HUES48 (cell line): ENCODE results near the gene RUNX2.

Experiments
- H3K27ac ChIP-seq: one replicate; pipeline ENCODE4 v1.7.0; 2013; ENCODE audit warnings: low read depth, low read length, inconsistent platforms
- H3K27me3 ChIP-seq: 2 replicates; pipeline ENCODE4 v1.6.1; 2013; ENCODE audit warnings: mild to moderate bottlenecking, low read length; ENCODE audit not compliant: control insufficient read depth, insufficient read depth
- H3K36me3 ChIP-seq: 2 replicates; pipeline ENCODE4 v1.6.1; 2013; ENCODE audit warnings: low read length; ENCODE audit not compliant: control insufficient read depth, insufficient read depth
- H3K4me1 ChIP-seq: 2 replicates; pipeline ENCODE4 v1.6.1; 2013; ENCODE audit warnings: mild to moderate bottlenecking, low read length; ENCODE audit not compliant: control insufficient read depth, insufficient read depth
- H3K4me3 ChIP-seq: 2 replicates; pipeline ENCODE4 v1.5.1; 2013; ENCODE audit warnings: mild to moderate bottlenecking, low read depth, low read length
- H3K9ac ChIP-seq: 2 replicates; pipeline ENCODE4 v1.6.1; 2013; ENCODE audit warnings: mild to moderate bottlenecking, low read depth, low read length, moderate library complexity
- H3K9me3 ChIP-seq: 2 replicates; pipeline ENCODE4 v1.6.1; 2013; ENCODE audit warnings: low read length; ENCODE audit not compliant: control insufficient read depth, insufficient read depth

RUNX2 gene

GRCh38 chr6:45488269-45488668, 160.1 kb downstream of the RUNX2 start:
- H3K27ac ChIP-seq = no peak overlapping the region
- H3K9ac ChIP-seq = no peak overlapping the region
- no peaks in the 10 kb centered on the region for H3K9me3 ChIP-seq
- H3K4me3 ChIP-seq = no peak overlapping the region
- H3K36me3 ChIP-seq = no peaks in the 10 kb centered on the region
- H3K4me1 ChIP-seq = no peaks in the 10 kb centered on the region; the same call in 1 of the 2 replicates
- no peaks in the 10 kb centered on the region for H3K27me3 ChIP-seq

DNA sequence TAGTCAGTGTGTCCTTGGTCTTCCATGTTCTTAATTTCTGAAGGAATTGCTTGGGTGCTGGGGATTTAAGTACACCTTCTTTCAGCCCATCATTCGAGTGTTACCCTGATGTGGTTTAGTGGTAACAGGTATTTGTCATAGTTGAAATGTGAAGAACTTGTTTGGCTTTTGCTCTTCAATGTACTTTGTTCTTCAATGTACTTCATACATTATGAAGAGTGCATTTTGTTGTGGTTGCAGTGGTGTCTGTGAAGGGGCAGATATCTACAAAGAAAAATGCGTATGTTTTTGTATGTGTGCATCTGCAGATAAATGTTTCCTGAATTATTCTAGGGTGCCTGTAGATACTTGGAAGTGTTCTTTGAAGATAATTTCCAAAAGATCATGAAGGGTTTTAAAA, 160.8 kb downstream of the RUNX2 start:
- H3K27ac ChIP-seq = no peak overlapping the region
- no peak overlapping the region for H3K4me3 ChIP-seq
- no peak overlapping the region for H3K9ac ChIP-seq
- H3K27me3 ChIP-seq = no peaks in the 10 kb centered on the region
- H3K4me1 ChIP-seq = no peaks in the 10 kb centered on the region; the same call in 1 of the 2 replicates
- no peaks in the 10 kb centered on the region for H3K9me3 ChIP-seq
- H3K36me3 ChIP-seq = no peaks in the 10 kb centered on the region

DNA sequence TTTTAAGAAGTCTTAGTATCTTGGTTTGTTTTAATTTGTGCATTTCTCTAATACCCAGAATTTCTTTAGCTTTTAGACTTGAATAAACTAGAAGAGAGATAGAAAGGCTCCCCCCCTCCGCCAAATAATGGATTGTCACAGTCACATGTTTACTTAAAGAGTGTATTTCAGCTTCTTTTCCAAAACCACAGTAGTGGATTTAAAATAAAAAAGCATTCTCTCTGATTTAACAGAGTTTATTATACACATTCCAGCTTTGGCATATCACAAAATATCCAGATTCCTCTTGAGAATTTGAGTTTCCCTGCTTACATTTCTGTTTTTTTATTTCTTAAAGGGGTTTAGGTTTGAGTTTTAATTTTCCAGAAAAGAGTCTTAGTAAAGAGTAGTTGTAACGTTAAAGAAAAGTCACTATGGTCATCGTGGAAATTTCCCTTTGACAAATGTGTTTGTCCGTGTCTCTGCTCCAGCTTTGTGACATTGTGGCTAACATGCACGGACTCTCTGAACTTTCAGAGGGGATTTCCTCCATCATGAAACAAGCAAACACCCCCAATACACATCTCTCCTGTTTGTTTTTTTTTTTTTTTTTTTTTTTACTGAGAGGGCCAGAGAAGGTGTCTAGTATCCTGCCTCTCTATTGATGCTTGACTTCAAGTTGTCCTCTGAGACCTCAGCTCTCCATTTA, 163.1 kb downstream of the RUNX2 start:
- no peak overlapping the region for H3K4me3 ChIP-seq
- H3K9me3 ChIP-seq = no peaks in the 10 kb centered on the region
- no peak overlapping the region for H3K9ac ChIP-seq
- no peaks in the 10 kb centered on the region for H3K27me3 ChIP-seq
- H3K27ac ChIP-seq = no peak overlapping the region
- H3K4me1 ChIP-seq = no peaks in the 10 kb centered on the region; the same call in 1 of the 2 replicates
- H3K36me3 ChIP-seq = no peaks in the 10 kb centered on the region

DNA sequence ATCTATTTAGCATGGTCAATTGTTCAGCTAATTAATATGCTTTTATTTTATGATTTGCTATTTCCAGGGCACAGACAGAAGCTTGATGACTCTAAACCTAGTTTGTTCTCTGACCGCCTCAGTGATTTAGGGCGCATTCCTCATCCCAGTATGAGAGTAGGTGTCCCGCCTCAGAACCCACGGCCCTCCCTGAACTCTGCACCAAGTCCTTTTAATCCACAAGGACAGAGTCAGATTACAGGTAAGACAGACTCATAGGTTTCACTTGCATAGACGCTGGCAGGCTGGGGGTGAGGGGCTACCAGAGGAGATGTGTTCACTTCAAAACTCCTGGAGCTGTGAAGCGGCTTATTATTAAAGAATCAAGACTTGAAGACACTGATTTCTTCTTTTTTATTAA, 163.7 kb downstream of the RUNX2 start:
- Histone ChIP-seq H3K27ac (no peak overlapping the region), H3K9ac (no peak overlapping the region), H3K36me3 (no peaks in the 10 kb centered on the region), H3K9me3 (no peaks in the 10 kb centered on the region), H3K4me3 (no peak overlapping the region), H3K27me3 (no peaks in the 10 kb centered on the region), H3K4me1 (no peaks in the 10 kb centered on the region; the same call in 1 of the 2 replicates)

- Histone ChIP-seq H3K9ac (no peak overlapping the region), H3K9me3 (no peaks in the 10 kb centered on the region), H3K27me3 (no peaks in the 10 kb centered on the region), H3K27ac (no peak overlapping the region), H3K36me3 (no peaks in the 10 kb centered on the region), H3K4me3 (no peak overlapping the region), H3K4me1 (no peaks in the 10 kb centered on the region; the same call in 1 of the 2 replicates)
Observed at GRCh38 chr6:45493761-45494160, 165.6 kb downstream of the RUNX2 start.

- H3K27ac ChIP-seq = no peak overlapping the region
- H3K4me3 ChIP-seq = no peak overlapping the region
- H3K9ac ChIP-seq = no peak overlapping the region
- H3K4me1 ChIP-seq = no peaks in the 10 kb centered on the region; the same call in 1 of the 2 replicates
- H3K36me3 ChIP-seq = no peaks in the 10 kb centered on the region
- no peaks in the 10 kb centered on the region for H3K9me3 ChIP-seq
- no peaks in the 10 kb centered on the region for H3K27me3 ChIP-seq
Observed at GRCh38 chr6:45494416-45495135, 166.4 kb downstream of the RUNX2 start.

DNA sequence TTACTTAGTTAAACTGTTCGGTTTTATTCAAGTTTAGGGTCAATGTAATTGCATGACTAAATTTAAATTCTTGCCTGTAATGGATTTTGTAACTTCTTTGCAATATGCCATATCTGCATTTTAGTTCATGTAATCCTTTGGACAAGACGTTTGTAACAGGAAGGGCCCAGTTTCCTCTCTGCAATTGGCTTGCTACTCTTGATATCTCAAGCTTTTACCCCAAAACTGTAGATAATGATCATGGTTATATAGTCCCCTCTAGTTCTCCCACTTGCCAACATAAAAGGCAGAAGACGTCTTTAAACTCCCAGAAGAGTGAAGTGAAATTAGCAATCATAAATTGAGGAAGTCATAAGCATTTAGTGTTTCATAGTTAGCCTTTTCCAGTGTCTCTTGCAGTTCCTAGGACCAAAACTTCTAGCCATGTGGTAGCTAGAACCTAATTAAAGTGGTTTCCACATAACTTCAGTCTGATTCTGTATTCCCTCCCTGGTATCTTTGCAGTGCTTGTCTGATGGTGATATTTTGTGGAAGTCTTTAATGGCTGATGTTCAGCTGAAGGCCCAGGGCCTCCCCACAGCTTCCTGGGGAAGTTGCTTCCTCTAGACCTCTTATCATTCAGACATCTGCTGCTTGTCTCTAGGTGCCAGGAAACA, 167.4 kb downstream of the RUNX2 start:
- Histone ChIP-seq H3K9me3 (no peaks in the 10 kb centered on the region), H3K4me3 (no peak overlapping the region), H3K9ac (no peak overlapping the region), H3K36me3 (no peaks in the 10 kb centered on the region), H3K27ac (no peak overlapping the region), H3K4me1 (no peaks in the 10 kb centered on the region; the same call in 1 of the 2 replicates), H3K27me3 (no peaks in the 10 kb centered on the region)

GRCh38 chr6:45496085-45496433, 167.9 kb downstream of the RUNX2 start:
- no peaks in the 10 kb centered on the region for H3K9me3 ChIP-seq
- H3K27ac ChIP-seq = no peak overlapping the region
- H3K9ac ChIP-seq = no peak overlapping the region
- H3K4me3 ChIP-seq = no peak overlapping the region
- no peaks in the 10 kb centered on the region; the same call in 1 of the 2 replicates for H3K4me1 ChIP-seq
- no peaks in the 10 kb centered on the region for H3K36me3 ChIP-seq
- no peaks in the 10 kb centered on the region for H3K27me3 ChIP-seq

GRCh38 chr6:45498591-45498990, 170.5 kb downstream of the RUNX2 start:
- Histone ChIP-seq H3K27ac (no peak overlapping the region), H3K27me3 (no peaks in the 10 kb centered on the region), H3K4me1 (no peaks in the 10 kb centered on the region; the same call in 1 of the 2 replicates), H3K4me3 (no peak overlapping the region), H3K9me3 (no peaks in the 10 kb centered on the region), H3K9ac (no peak overlapping the region), H3K36me3 (no peaks in the 10 kb centered on the region)

- H3K27me3 ChIP-seq = no peaks in the 10 kb centered on the region
- no peaks in the 10 kb centered on the region for H3K9me3 ChIP-seq
- peaks cover 16% of the 10 kb centered on the region for H3K4me1 ChIP-seq
- no peak overlapping the region for H3K9ac ChIP-seq
- H3K27ac ChIP-seq = no peak overlapping the region
- no peaks in the 10 kb centered on the region for H3K36me3 ChIP-seq
- H3K4me3 ChIP-seq = no peak overlapping the region
Observed at GRCh38 chr6:45500924-45501816, 173.0 kb downstream of the RUNX2 start.
